GM18511 (cell line): ENCODE results near the gene EPHB1.
"Not testable (repeated sequence)": the region's sequence is repeated elsewhere in the genome, so short reads cannot be mapped to it uniquely, and the experiment has no call there.

Experiments
- ATAC-seq: cut with Tn5 transposase; IDR thresholded peaks from one replicate; pipeline ENCODE4 v1.9.1; 2021; ENCODE audit warnings: mild to moderate bottlenecking, moderate library complexity; ENCODE audit not compliant: unreplicated experiment

The EPHB1 gene

GRCh38 chr3:135226057-135226456 lies 431.0 kb downstream of the EPHB1 start:
- peak; percentile 72 for ATAC-seq

- ATAC-seq = no peak
Measured at GRCh38 chr3:135228201-135228600, 433.1 kb downstream of the EPHB1 start.

GRCh38 chr3:135229018-135229495 lies 434.0 kb downstream of the EPHB1 start:
- ATAC-seq = no peak

GRCh38 chr3:135231737-135232136 lies 436.7 kb downstream of the EPHB1 start:
- no peak for ATAC-seq

GRCh38 chr3:135232226-135232625 lies 437.2 kb downstream of the EPHB1 start:
- no peak for ATAC-seq

- not testable (repeated sequence) for ATAC-seq
Measured at GRCh38 chr3:135233476-135233875, 438.4 kb downstream of the EPHB1 start.

GRCh38 chr3:135235541-135235940 lies 440.5 kb downstream of the EPHB1 start:
- no peak for ATAC-seq

- no peak for ATAC-seq
Measured at GRCh38 chr3:135237371-135238143, 442.5 kb downstream of the EPHB1 start.

- ATAC-seq = no peak
Measured at GRCh38 chr3:135238236-135238830, 443.3 kb downstream of the EPHB1 start.

GRCh38 chr3:135238871-135239614 lies 444.0 kb downstream of the EPHB1 start:
- ATAC-seq = no peak

- ATAC-seq = no peak
Measured at GRCh38 chr3:135239615-135239884, 444.5 kb downstream of the EPHB1 start.

- ATAC-seq = peak; percentile 77
Measured at GRCh38 chr3:135240426-135240825, 445.4 kb downstream of the EPHB1 start.

- ATAC-seq = no peak
Measured at GRCh38 chr3:135242285-135242684, 447.2 kb downstream of the EPHB1 start.

- no peak for ATAC-seq
Measured at GRCh38 chr3:135243616-135244015, 448.6 kb downstream of the EPHB1 start.

GRCh38 chr3:135246027-135246426 lies 451.0 kb downstream of the EPHB1 start:
- ATAC-seq = no peak

- ATAC-seq = no peak
Measured at GRCh38 chr3:135248213-135248612, 453.2 kb downstream of the EPHB1 start.

- ATAC-seq = no peak
Measured at GRCh38 chr3:135249186-135249585, 454.1 kb downstream of the EPHB1 start.

GRCh38 chr3:135258916-135259315 lies 463.9 kb downstream of the EPHB1 start:
- ATAC-seq = no peak

GRCh38 chr3:135260025-135260424 lies 465.0 kb downstream of the EPHB1 start:
- ATAC-seq = no peak

- no peak for ATAC-seq
Measured at GRCh38 chr3:135261214-135261775, 466.2 kb downstream of the EPHB1 start.

GRCh38 chr3:135261916-135262315 lies 466.9 kb downstream of the EPHB1 start:
- ATAC-seq = no peak

- no peak for ATAC-seq
Measured at GRCh38 chr3:135262441-135262840, 467.4 kb downstream of the EPHB1 start.
